GM12801 (cell line): ENCODE data around the gene RALGPS1.

ENCODE experiments used
- CTCF ChIP-seq: IDR thresholded peaks from one replicate; pipeline ENCODE4 v1.5.1; 2011; ENCODE audit warnings: control low read depth; ENCODE audit not compliant: insufficient read length; ENCODE audit errors: extremely low read depth

RALGPS1 gene

DNA sequence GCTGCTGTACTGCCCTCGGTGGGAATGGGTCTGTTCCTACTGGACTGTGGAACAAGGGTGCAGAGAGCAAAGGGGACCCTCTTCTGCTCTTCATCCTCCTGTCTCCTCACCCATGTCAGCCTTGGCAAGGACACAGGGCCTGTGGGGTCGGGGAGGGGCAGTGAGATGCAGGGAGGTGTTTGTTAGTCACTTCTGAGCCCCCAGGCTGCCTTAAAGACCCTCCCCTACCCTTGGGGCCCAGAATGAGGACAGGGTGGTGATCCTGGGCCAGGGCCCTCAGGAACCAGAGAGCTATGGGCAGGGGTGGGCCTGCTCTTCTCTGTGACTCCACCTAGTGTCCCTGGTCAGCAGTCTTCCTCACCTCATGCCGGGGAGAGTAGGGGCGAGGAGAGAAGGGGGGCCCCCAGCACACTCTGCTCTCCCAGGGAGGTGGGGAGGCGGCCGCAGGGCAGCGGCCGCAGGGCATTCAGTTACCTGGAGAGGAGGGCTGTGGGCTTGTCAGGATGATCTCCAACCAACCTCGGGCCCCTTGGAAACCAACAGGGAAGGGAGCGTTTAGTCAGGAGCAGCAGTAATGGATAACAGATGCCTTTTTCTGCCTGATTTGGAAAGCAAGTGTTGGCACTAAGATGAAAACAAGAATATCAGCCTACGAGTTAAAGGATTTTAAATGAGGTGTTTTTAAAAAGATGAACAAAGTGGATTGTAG lies 288.0 kb downstream of the RALGPS1 start:
- TF ChIP-seq CTCF, result no peak

DNA sequence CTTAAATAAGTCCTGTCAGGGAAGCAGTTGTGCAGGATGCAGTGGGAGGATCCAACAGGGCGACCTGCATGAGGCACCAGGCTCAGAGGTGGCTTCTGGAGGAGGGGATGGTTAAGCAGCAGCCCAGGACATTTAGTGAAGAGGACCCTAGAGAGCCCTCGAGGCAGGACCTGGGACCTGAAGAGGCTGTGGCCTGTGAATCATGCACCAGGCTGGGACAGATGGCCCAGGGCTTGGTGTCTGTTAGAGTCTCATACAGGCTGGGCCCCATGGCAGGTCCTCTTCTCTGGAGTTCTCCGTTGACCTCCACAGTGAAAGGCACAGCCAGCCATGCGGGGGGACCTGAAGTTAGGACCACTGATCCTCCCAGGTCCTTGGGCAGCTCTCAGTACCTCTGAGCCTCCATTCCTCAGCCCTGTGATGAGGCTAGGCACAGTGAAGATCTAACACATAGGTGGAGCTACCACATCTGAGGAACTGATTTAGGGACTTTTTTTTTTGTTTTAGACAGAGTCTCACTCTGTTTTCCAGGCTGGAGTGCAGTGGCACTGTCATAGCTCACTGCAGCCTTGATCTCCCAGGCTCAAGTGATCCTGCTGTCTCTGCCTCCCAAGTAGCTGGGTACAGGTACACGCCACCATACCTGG lies 289.2 kb downstream of the RALGPS1 start:
- no peak for TF ChIP-seq CTCF

GRCh38 chr9:127204771-127205470 lies 290.3 kb downstream of the RALGPS1 start:
- no peak for TF ChIP-seq CTCF

- TF ChIP-seq CTCF, result no peak
Measured at GRCh38 chr9:127205952-127206351, 291.4 kb downstream of the RALGPS1 start.

DNA sequence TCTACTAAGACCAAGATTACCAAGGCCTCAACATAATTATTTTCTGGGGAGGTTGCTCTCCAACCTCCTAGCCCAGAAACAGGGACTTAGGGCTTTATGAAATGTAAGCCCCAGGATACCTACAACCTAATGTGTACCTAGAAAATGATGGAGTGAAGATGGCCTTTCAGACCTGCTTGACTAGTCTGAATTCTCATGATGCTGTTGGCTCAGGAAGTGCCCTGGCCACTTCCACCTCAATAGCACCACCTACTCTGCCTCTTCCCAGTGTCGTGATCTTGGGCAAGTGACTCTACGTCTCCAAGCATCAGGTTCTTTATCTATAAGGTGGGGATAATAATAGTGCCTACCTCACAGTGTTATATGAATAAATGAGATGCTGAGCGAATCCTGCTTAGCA lies 292.1 kb downstream of the RALGPS1 start:
- no peak for TF ChIP-seq CTCF

DNA sequence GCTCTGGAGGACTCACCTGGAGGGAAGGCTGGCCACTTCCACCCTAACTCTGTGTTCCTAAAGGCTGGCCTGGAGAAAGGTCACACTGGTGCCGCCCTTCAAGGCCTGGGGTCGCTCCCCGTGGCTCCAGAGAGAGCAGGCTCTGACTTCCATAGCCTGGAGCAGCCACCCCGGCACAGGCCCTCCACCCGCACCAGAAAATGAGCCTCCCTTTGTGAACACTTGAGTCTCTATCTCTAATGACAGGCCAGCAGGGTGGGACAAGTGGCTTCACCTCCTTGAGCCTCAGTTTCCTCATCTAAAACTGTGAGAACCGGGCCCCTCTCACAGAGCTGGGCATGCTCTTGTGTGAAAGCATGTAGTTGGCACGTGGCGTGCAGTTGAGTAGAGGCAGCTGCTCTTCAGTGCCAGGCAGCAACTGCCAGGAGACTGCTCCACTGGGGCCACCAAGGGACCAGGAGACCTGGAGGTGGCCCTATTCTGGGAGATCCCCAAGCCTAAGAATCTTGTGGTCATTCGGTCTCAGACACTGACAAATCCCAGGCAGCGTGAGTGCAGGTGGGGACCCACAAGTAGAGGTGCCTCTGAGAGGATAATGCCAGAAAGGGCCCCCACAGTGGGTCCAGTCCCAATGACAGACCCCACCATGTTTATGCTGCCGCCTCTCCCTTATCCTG lies 293.3 kb downstream of the RALGPS1 start:
- no peak for TF ChIP-seq CTCF

DNA sequence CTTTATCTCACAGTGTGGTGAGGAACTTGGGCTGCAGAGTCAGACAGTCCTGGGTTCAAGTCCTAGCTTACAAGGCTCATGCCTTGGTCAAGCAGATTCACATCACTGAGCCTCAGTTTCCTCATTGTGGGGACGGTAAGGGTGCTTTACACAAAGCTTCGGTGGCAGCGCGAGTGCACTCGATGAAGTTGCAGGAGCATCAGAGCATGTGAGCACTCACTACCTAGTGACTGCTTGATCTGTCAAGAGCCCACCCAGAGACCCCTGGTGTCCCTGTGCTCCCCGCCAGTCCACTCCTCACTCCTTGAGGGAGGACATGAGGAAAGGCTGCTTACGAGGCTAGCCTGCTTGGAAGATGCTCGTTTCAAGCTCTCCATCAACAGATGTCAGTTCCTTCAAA lies 293.8 kb downstream of the RALGPS1 start:
- no peak for TF ChIP-seq CTCF
